Measurements from ENCODE around the gene HSP90AB1. TPM values are rescaled to one million over a fixed set of nuclear protein-coding genes. Genes with fewer than 3 reads are reported as not detected.

HSP90AB1 gene
- total RNA-seq, 1 experiment from 2014 or later, result 1,986 TPM

- Mint-ChIP-seq H3K4me1 (peaks cover 6 to 8% of the 10 kb centered on the region in 2 experiments; a peak in 3 of 4 replicates), H3K4me3 (no peak overlapping the region), H3K27me3 (ENCODE audit: low read depth) (peaks cover 79% of the 10 kb centered on the region), H3K27ac (no peak overlapping the region; a peak in 1 of 7 replicates), H3K36me3 (ENCODE audit: insufficient read depth in 1 of 3, low read depth in 3 of 3) (no peaks in the 10 kb centered on the region), H3K9me3 (no peaks in the 10 kb centered on the region)
- no CpG with 5 or more reads among the region's 4 CpGs for WGBS (ENCODE audit: extremely low coverage, insufficient read length, low lambda C conversion rate)
- Histone ChIP-seq H3T11ph (ENCODE audit: low read length) (no peak overlapping the region), H2BK20ac (ENCODE audit: low read depth, low read length, poor library complexity, severe bottlenecking) (no peak overlapping the region), H3K9ac (ENCODE audit: extremely low read depth, insufficient read length, low read length) (no peak overlapping the region), H2AK5ac (ENCODE audit: insufficient read length, low read length) (no peak overlapping the region), H3K18ac (ENCODE audit: insufficient read length, low read depth, low read length) (no peak overlapping the region), H3K56ac (ENCODE audit: insufficient read length, low read depth, low read length) (no peak overlapping the region), H3K4me2 (ENCODE audit: insufficient read depth, insufficient read length, low read length) (no peak overlapping the region), H2BK15ac (ENCODE audit: low read depth, low read length) (no peak overlapping the region), H3K27me3 (ENCODE audit: insufficient read depth, low read length) (no peaks in the 10 kb centered on the region; the same call in 1 of the 2 replicates), H4K20me1 (ENCODE audit: control insufficient read depth, insufficient read depth, insufficient read length) (no peaks in the 10 kb centered on the region), H3K23ac (ENCODE audit: insufficient read length, low read depth, low read length) (no peak overlapping the region), H2BK12ac (ENCODE audit: insufficient read length, low read depth, low read length) (no peak overlapping the region), H3K14ac (ENCODE audit: insufficient read depth, low read length) (no peak overlapping the region), H3K27ac (ENCODE audit: insufficient read length, low read depth, low read length) (no peak overlapping the region), H3K23me2 (ENCODE audit: insufficient read length, low read depth, low read length, poor library complexity, severe bottlenecking) (no peaks in the 10 kb centered on the region), H3K79me2 (ENCODE audit: insufficient read depth, low read length) (no peaks in the 10 kb centered on the region), H4K91ac (ENCODE audit: insufficient read length, low read depth, low read length) (no peak overlapping the region), H2BK5ac (ENCODE audit: insufficient read length, low read length) (no peak overlapping the region), H3K4ac (ENCODE audit: low read depth, low read length) (no peak overlapping the region), H2BK120ac (ENCODE audit: low read depth, low read length, poor library complexity, severe bottlenecking) (no peak overlapping the region), H2AFZ (ENCODE audit: low read length) (no peak overlapping the region), H4K8ac (replicated peaks; ENCODE audit: insufficient read length, low read depth, low read length) (no peak overlapping the region), H3K4me1 (ENCODE audit: insufficient read depth, low read length) (no peaks in the 10 kb centered on the region), H4K5ac (ENCODE audit: insufficient read length, low read depth, low read length) (no peak overlapping the region), H3K9me3 (ENCODE audit: control insufficient read depth, low read depth, low read length) (no peaks in the 10 kb centered on the region), H3K79me1 (ENCODE audit: insufficient read depth, low read depth, low read length, poor library complexity, severe bottlenecking) (no peaks in the 10 kb centered on the region)
- DNase-seq, result no peak
- TF ChIP-seq, protein P1, sequence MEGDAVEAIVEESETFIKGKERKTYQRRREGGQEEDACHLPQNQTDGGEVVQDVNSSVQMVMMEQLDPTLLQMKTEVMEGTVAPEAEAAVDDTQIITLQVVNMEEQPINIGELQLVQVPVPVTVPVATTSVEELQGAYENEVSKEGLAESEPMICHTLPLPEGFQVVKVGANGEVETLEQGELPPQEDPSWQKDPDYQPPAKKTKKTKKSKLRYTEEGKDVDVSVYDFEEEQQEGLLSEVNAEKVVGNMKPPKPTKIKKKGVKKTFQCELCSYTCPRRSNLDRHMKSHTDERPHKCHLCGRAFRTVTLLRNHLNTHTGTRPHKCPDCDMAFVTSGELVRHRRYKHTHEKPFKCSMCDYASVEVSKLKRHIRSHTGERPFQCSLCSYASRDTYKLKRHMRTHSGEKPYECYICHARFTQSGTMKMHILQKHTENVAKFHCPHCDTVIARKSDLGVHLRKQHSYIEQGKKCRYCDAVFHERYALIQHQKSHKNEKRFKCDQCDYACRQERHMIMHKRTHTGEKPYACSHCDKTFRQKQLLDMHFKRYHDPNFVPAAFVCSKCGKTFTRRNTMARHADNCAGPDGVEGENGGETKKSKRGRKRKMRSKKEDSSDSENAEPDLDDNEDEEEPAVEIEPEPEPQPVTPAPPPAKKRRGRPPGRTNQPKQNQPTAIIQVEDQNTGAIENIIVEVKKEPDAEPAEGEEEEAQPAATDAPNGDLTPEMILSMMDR (conservative IDR thresholded peaks at IDR 0.05), result no peak
Measured at GRCh38 chr6:44284867-44285266, 38.0 kb downstream of the HSP90AB1 start.
